Tibial nerve (tissue), 4 donors: ENCODE data around the gene SIPA1L3. TPM values are rescaled to one million over a fixed set of nuclear protein-coding genes. Genes with fewer than 3 reads are reported as not detected.
A peak's percentile ranks its signal among the peaks of the same experiment; 100 is the strongest.

Source experiments
- DNase-seq, 2 donors: peaks; one replicate each; pipeline ENCODE4 v3.0.0-alpha.2; 2019; ENCODE audit warnings: low spot score in 2 of 2
- H3K27ac ChIP-seq, 4 donors: fragments of 200-600 bp; sonication (generic) in 3 of 4; one replicate each; pipeline ENCODE4 v1.5.1; 2017 to 2019; ENCODE audit warnings: mild to moderate bottlenecking in 1 of 4
- H3K27me3 ChIP-seq, 2 donors: fragments of 200-600 bp; sonication (generic) in 1 of 2; one replicate each; pipeline versions ENCODE4 v1.5.1 to v1.6.0; 2017 to 2019
- H3K36me3 ChIP-seq, 3 donors: fragments of 200-600 bp; sonication (generic); one replicate each; pipeline ENCODE4 v1.5.1; 2018 to 2019
- H3K4me1 ChIP-seq, 4 donors: fragments of 200-600 bp; sonication (generic) in 3 of 4; one replicate each; pipeline ENCODE4 v1.5.1; 2017 to 2019
- H3K4me3 ChIP-seq, 4 donors: fragments of 200-600 bp; sonication (generic) in 3 of 4; one replicate each; pipeline ENCODE4 v1.5.1; 2017 to 2019; ENCODE audit warnings: mild to moderate bottlenecking in 1 of 4, moderate library complexity in 1 of 4
- H3K9me3 ChIP-seq, 4 donors: fragments of 200-600 bp; sonication (generic) in 3 of 4; one replicate each; pipeline ENCODE4 v1.5.1; 2017 to 2019
- CTCF ChIP-seq, 5 experiments: fragments of 200-600 bp in 3 of 5; fragments of 450-650 bp in 2 of 5; sonication (generic) in 3 of 5; IDR thresholded peaks; one replicate each; pipeline ENCODE4 v1.5.1; 2016 to 2019; ENCODE audit warnings: antibody characterized with exemption in 5 of 5, mild to moderate bottlenecking in 3 of 5, moderate library complexity in 2 of 5
- EP300 ChIP-seq, 2 donors: sonication (generic); formaldehyde crosslinking; IDR thresholded peaks; one replicate each; pipeline ENCODE4 v1.6.1; 2017; ENCODE audit warnings: antibody characterized with exemption in 2 of 2, mild to moderate bottlenecking in 1 of 2
- POLR2A ChIP-seq, 2 donors: fragments of 450-650 bp; IDR thresholded peaks; one replicate each; pipeline ENCODE4 v1.6.1; 2017; ENCODE audit warnings: antibody characterized with exemption in 2 of 2, mild to moderate bottlenecking in 2 of 2, moderate library complexity in 2 of 2
- WGBS, 2 donors: methylation state at CpG; one replicate each; pipeline ENCODE4 v1.1.5; 2018; 5-methylcytosine and 5-hydroxymethylcytosine counted together
- total RNA-seq, 4 donors: library from RNA; depleted of rRNA; stranded (reverse); fragments of >200 nt; gene quantifications; one replicate each; pipeline ENCODE4 v1.1.0, GENCODE V29; 2016

SIPA1L3 gene
- total RNA-seq, 4 donors from 2014 or later: 8.3 to 43.9 (median 17.0) TPM

GRCh38 chr19:38245826-38246498 lies 339.0 kb downstream of the SIPA1L3 start:
- TF ChIP-seq EP300 (IDR thresholded peaks at IDR 0.05) (no peak), CTCF (IDR thresholded peaks at IDR 0.05) (no peak), POLR2A (IDR thresholded peaks at IDR 0.05) (no peak)
- H3K4me1 ChIP-seq: peaks cover 0 to 43% (median 12%) of the 10 kb centered on the region in 4 donors
- WGBS, 2 donors: 46 to 52% methylated on average over 14 of the region's 14 CpGs
- DNase-seq: no peak
- no peak overlapping the region for H3K4me3 ChIP-seq
- H3K27ac ChIP-seq: peak overlapping the region in 2 of 4 donors; percentile 48 to 53
- H3K9me3 ChIP-seq: no peaks in the 10 kb centered on the region
- H3K36me3 ChIP-seq: no peaks in the 10 kb centered on the region
- peaks cover 0 to 8% of the 10 kb centered on the region in 2 donors for H3K27me3 ChIP-seq

DNA sequence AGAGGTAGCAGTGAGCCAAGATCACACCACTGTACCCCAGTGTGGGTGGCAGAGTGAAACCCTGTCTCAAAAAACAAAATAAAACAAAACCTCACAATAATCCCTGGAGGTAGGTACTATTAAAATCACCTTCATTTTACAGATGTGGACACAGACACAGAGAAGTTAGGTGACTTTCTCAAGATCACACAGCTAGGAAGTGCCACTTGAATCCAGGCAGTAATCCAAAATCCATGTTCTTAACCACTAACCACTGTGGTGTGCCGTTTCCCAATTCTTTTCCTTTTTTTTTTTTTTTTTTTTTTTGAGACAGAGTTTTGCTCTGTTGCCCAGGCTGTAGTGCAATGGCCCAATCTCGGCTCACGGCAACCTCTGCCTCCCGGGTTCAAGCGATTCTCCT lies 340.1 kb downstream of the SIPA1L3 start:
- Histone ChIP-seq H3K9me3 (no peaks in the 10 kb centered on the region), H3K27ac (peak overlapping the region in 2 of 4 donors; percentile 36 to 53), H3K4me3 (no peak overlapping the region), H3K36me3 (no peaks in the 10 kb centered on the region), H3K27me3 (peaks cover 0 to 7% of the 10 kb centered on the region in 2 donors), H3K4me1 (peaks cover 0 to 55% (median 20%) of the 10 kb centered on the region in 4 donors)
- WGBS, 2 donors: 64 to 68% methylated on average over 5 of the region's 5 CpGs
- TF ChIP-seq EP300 (IDR thresholded peaks at IDR 0.05) (no peak), POLR2A (IDR thresholded peaks at IDR 0.05) (no peak), CTCF (IDR thresholded peaks at IDR 0.05) (no peak)
- DNase-seq: no peak

- no peaks in the 10 kb centered on the region for H3K36me3 ChIP-seq
- peak overlapping the region in 3 of 4 donors; percentile 19 to 50 (median 35) for H3K27ac ChIP-seq
- H3K27me3 ChIP-seq: peaks cover 0 to under 1% of the 10 kb centered on the region in 2 donors
- DNase-seq: no peak
- no peak overlapping the region for H3K4me3 ChIP-seq
- H3K4me1 ChIP-seq: peaks cover 0 to 61% (median 24%) of the 10 kb centered on the region in 4 donors
- TF ChIP-seq EP300 (IDR thresholded peaks at IDR 0.05): no peak
- no peak for TF ChIP-seq POLR2A (IDR thresholded peaks at IDR 0.05)
- TF ChIP-seq CTCF (IDR thresholded peaks at IDR 0.05): no peak
- 57 to 70% methylated on average over 9 of the region's 9 CpGs for WGBS, 2 donors
- H3K9me3 ChIP-seq: no peaks in the 10 kb centered on the region
Observed at GRCh38 chr19:38247734-38248268, 340.8 kb downstream of the SIPA1L3 start.

- Histone ChIP-seq H3K9me3 (no peaks in the 10 kb centered on the region), H3K4me3 (no peak overlapping the region), H3K27me3 (no peaks in the 10 kb centered on the region), H3K27ac (peak overlapping the region in 3 of 4 donors; percentile 19 to 50 (median 35)), H3K4me1 (peaks cover 0 to 68% (median 27%) of the 10 kb centered on the region in 4 donors), H3K36me3 (no peaks in the 10 kb centered on the region)
- DNase-seq: no peak
- no peak for TF ChIP-seq EP300 (IDR thresholded peaks at IDR 0.05)
- 79 to 94% methylated on average over 3 to 6 of the region's 7 CpGs for WGBS, 2 donors
Observed at GRCh38 chr19:38248421-38248820, 341.4 kb downstream of the SIPA1L3 start.

- DNase-seq: no peak
- TF ChIP-seq EP300 (IDR thresholded peaks at IDR 0.05): no peak
- TF ChIP-seq POLR2A (IDR thresholded peaks at IDR 0.05): no peak
- no peak for TF ChIP-seq CTCF (IDR thresholded peaks at IDR 0.05)
- Histone ChIP-seq H3K9me3 (no peaks in the 10 kb centered on the region), H3K36me3 (no peaks in the 10 kb centered on the region), H3K27ac (peak overlapping the region in 3 of 4 donors; percentile 75 to 90 (median 86)), H3K4me1 (peaks cover 0 to 57% (median 27%) of the 10 kb centered on the region in 4 donors), H3K4me3 (no peak overlapping the region), H3K27me3 (peaks cover 0 to 2% of the 10 kb centered on the region in 2 donors)
Observed at GRCh38 chr19:38250428-38250820, 343.4 kb downstream of the SIPA1L3 start.
